Tibial nerve (tissue), 4 donors: ENCODE measurements around the gene BAZ2A. TPM values are rescaled to one million over a fixed set of nuclear protein-coding genes. Genes with fewer than 3 reads are reported as not detected.

ENCODE experiments used
- DNase-seq, 2 donors: peaks; one replicate each; pipeline ENCODE4 v3.0.0-alpha.2; 2019; ENCODE audit warnings: low spot score in 2 of 2
- H3K27ac ChIP-seq, 4 donors: fragments of 200-600 bp; sonication (generic) in 3 of 4; one replicate each; pipeline ENCODE4 v1.5.1; 2017 to 2019; ENCODE audit warnings: mild to moderate bottlenecking in 1 of 4
- H3K27me3 ChIP-seq, 2 donors: fragments of 200-600 bp; sonication (generic) in 1 of 2; one replicate each; pipeline versions ENCODE4 v1.5.1 to v1.6.0; 2017 to 2019
- H3K36me3 ChIP-seq, 3 donors: fragments of 200-600 bp; sonication (generic); one replicate each; pipeline ENCODE4 v1.5.1; 2018 to 2019
- H3K4me1 ChIP-seq, 4 donors: fragments of 200-600 bp; sonication (generic) in 3 of 4; one replicate each; pipeline ENCODE4 v1.5.1; 2017 to 2019
- H3K4me3 ChIP-seq, 4 donors: fragments of 200-600 bp; sonication (generic) in 3 of 4; one replicate each; pipeline ENCODE4 v1.5.1; 2017 to 2019; ENCODE audit warnings: mild to moderate bottlenecking in 1 of 4, moderate library complexity in 1 of 4
- H3K9me3 ChIP-seq, 4 donors: fragments of 200-600 bp; sonication (generic) in 3 of 4; one replicate each; pipeline ENCODE4 v1.5.1; 2017 to 2019
- CTCF ChIP-seq, 5 experiments: fragments of 200-600 bp in 3 of 5; fragments of 450-650 bp in 2 of 5; sonication (generic) in 3 of 5; IDR thresholded peaks; one replicate each; pipeline ENCODE4 v1.5.1; 2016 to 2019; ENCODE audit warnings: antibody characterized with exemption in 5 of 5, mild to moderate bottlenecking in 3 of 5, moderate library complexity in 2 of 5
- EP300 ChIP-seq, 2 donors: sonication (generic); formaldehyde crosslinking; IDR thresholded peaks; one replicate each; pipeline ENCODE4 v1.6.1; 2017; ENCODE audit warnings: antibody characterized with exemption in 2 of 2, mild to moderate bottlenecking in 1 of 2
- POLR2A ChIP-seq, 2 donors: fragments of 450-650 bp; IDR thresholded peaks; one replicate each; pipeline ENCODE4 v1.6.1; 2017; ENCODE audit warnings: antibody characterized with exemption in 2 of 2, mild to moderate bottlenecking in 2 of 2, moderate library complexity in 2 of 2
- WGBS, 2 donors: methylation state at CpG; one replicate each; pipeline ENCODE4 v1.1.5; 2018; 5-methylcytosine and 5-hydroxymethylcytosine counted together
- total RNA-seq, 4 donors: library from RNA; depleted of rRNA; stranded (reverse); fragments of >200 nt; gene quantifications; one replicate each; pipeline ENCODE4 v1.1.0, GENCODE V29; 2016

Gene BAZ2A
- total RNA-seq, 4 donors from 2014 or later, result 117 to 178 (median 159) TPM

GRCh38 chr12:56635806-56636674, 5.9 kb upstream of the BAZ2A start:
- TF ChIP-seq EP300 (IDR thresholded peaks at IDR 0.05) (peak in 1 of 2 donors; percentile 99), CTCF (IDR thresholded peaks at IDR 0.05) (no peak), POLR2A (IDR thresholded peaks at IDR 0.05) (peak; percentile 84 to 95)

GRCh38 chr12:56634837-56635791, 5.0 kb upstream of the BAZ2A start:
- H3K27me3 ChIP-seq, result no peaks in the 10 kb centered on the region
- H3K4me1 ChIP-seq, result peaks cover 0 to 61% (median 43%) of the 10 kb centered on the region in 4 donors
- WGBS, 2 donors, result 2% methylated on average over 29 to 47 of the region's 47 CpGs
- DNase-seq, result peak in 1 of 2 donors; percentile 52
- peak overlapping the region; percentile 75 to 84 (median 78) for H3K4me3 ChIP-seq
- H3K36me3 ChIP-seq, result peaks cover 7 to 26% (median 13%) of the 10 kb centered on the region in 3 donors
- H3K27ac ChIP-seq, result peak overlapping the region; percentile 96 to 99 (median 97)
- no peaks in the 10 kb centered on the region for H3K9me3 ChIP-seq
- TF ChIP-seq EP300 (IDR thresholded peaks at IDR 0.05) (peak in 1 of 2 donors; percentile 71), CTCF (IDR thresholded peaks at IDR 0.05) (peak; percentile 21 to 65 (median 42)), POLR2A (IDR thresholded peaks at IDR 0.05) (peak in 1 of 2 donors; percentile 64)

More at GRCh38 chr12:56635806-56636674, 5.9 kb upstream of the BAZ2A start:
- peak; percentile 92 to 95 for DNase-seq
- 0% methylated on average over 14 to 20 of the region's 20 CpGs for WGBS, 2 donors
- H3K4me3 ChIP-seq, result peak overlapping the region; percentile 75 to 84 (median 78)
- H3K9me3 ChIP-seq, result no peaks in the 10 kb centered on the region
- H3K27ac ChIP-seq, result peak overlapping the region; percentile 96 to 99 (median 97)
- peaks cover 7 to 36% (median 16%) of the 10 kb centered on the region in 3 donors for H3K36me3 ChIP-seq
- no peaks in the 10 kb centered on the region for H3K27me3 ChIP-seq
- peaks cover 0 to 56% (median 34%) of the 10 kb centered on the region in 4 donors for H3K4me1 ChIP-seq

GRCh38 chr12:56634242-56634836, 4.2 kb upstream of the BAZ2A start:
- Histone ChIP-seq H3K27me3 (no peaks in the 10 kb centered on the region), H3K4me3 (peak overlapping the region; percentile 75 to 84 (median 78)), H3K9me3 (no peaks in the 10 kb centered on the region), H3K36me3 (peaks cover 7 to 19% (median 7%) of the 10 kb centered on the region in 3 donors), H3K4me1 (peaks cover 0 to 61% (median 43%) of the 10 kb centered on the region in 4 donors), H3K27ac (peak overlapping the region; percentile 96 to 99 (median 97))
- no peak for TF ChIP-seq CTCF (IDR thresholded peaks at IDR 0.05)
- TF ChIP-seq POLR2A (IDR thresholded peaks at IDR 0.05), result peak in 1 of 2 donors; percentile 41
- no peak for DNase-seq
- 1 to 2% methylated on average over 27 of the region's 27 CpGs for WGBS, 2 donors

GRCh38 chr12:56633468-56634241, 3.5 kb upstream of the BAZ2A start:
- Histone ChIP-seq H3K27me3 (no peaks in the 10 kb centered on the region), H3K9me3 (no peaks in the 10 kb centered on the region), H3K36me3 (peaks cover 6 to 12% (median 7%) of the 10 kb centered on the region in 3 donors), H3K4me1 (peaks cover 0 to 58% (median 43%) of the 10 kb centered on the region in 4 donors), H3K4me3 (peak overlapping the region; percentile 75 to 84 (median 78)), H3K27ac (peak overlapping the region; percentile 96 to 99 (median 97))
- no peak for DNase-seq
- 44% methylated on average over 12 of the region's 12 CpGs for WGBS, 2 donors
- TF ChIP-seq EP300 (IDR thresholded peaks at IDR 0.05), result no peak
- TF ChIP-seq CTCF (IDR thresholded peaks at IDR 0.05), result no peak
- no peak for TF ChIP-seq POLR2A (IDR thresholded peaks at IDR 0.05)
